Thyroid gland (tissue), 4 donors: Measurements from ENCODE around the gene GLI2. TPM values are rescaled to one million over a fixed set of nuclear protein-coding genes. Genes with fewer than 3 reads are reported as not detected.

Source experiments
- DNase-seq, 2 donors: peaks; one replicate each; pipeline ENCODE4 v3.0.0-alpha.2; 2019
- H3K27ac ChIP-seq, 3 donors: fragments of 200-600 bp; sonication (generic); 1 replicate in 2 of 3; 2 replicates in 1 of 3; pipeline ENCODE4 v1.5.1; 2016 to 2019; ENCODE audit warnings: mild to moderate bottlenecking in 1 of 3, moderate library complexity in 1 of 3
- H3K27me3 ChIP-seq: fragments of 200-600 bp; sonication (generic); one replicate; pipeline ENCODE4 v1.5.1; 2019
- H3K36me3 ChIP-seq, 2 donors: fragments of 200-600 bp; sonication (generic); one replicate each; pipeline ENCODE4 v1.5.1; 2016 to 2019
- H3K4me1 ChIP-seq, 2 donors: fragments of 200-600 bp; sonication (generic); one replicate each; pipeline ENCODE4 v1.5.1; 2017 to 2019
- H3K4me3 ChIP-seq, 3 donors: fragments of 200-600 bp; sonication (generic); replicated peaks in 1 of 3; 1 replicate in 2 of 3; 2 replicates in 1 of 3; pipeline ENCODE4 v1.5.1; 2016; ENCODE audit warnings: mild to moderate bottlenecking in 1 of 3
- H3K9me3 ChIP-seq: fragments of 200-600 bp; sonication (generic); one replicate; pipeline ENCODE4 v1.5.1; 2017
- CTCF ChIP-seq, 6 experiments: fragments of 200-600 bp in 3 of 6; fragments of 450-650 bp in 3 of 6; sonication (generic) in 3 of 6; IDR thresholded peaks; one replicate each; pipeline ENCODE4 v1.5.1; 2016 to 2019; ENCODE audit warnings: antibody characterized with exemption in 6 of 6, mild to moderate bottlenecking in 2 of 6, inconsistent platforms in 1 of 6, moderate library complexity in 1 of 6
- POLR2A ChIP-seq, 2 donors: fragments of 450-650 bp; IDR thresholded peaks; one replicate each; pipeline ENCODE4 v1.6.1; 2017; ENCODE audit warnings: antibody characterized with exemption in 2 of 2, mild to moderate bottlenecking in 2 of 2, moderate library complexity in 1 of 2
- WGBS, 2 donors: methylation state at CpG; one replicate each; pipeline ENCODE4 v1.1.5; 2017; 5-methylcytosine and 5-hydroxymethylcytosine counted together
- intact Hi-C: fragments of 100-400 bp; cut with DNase I; formaldehyde crosslinking; loops from one replicate; pipeline ENCODE4 v1.15.1; 2023
- total RNA-seq, 4 donors: library from RNA; depleted of rRNA; stranded (reverse); fragments of >200 nt; gene quantifications; one replicate each; pipeline ENCODE4 v1.2.3, GENCODE V29; 2016

Gene GLI2
- total RNA-seq, 4 donors from 2014 or later = 1.1 to 1.4 (median 1.3) TPM

GRCh38 chr2:120734930-120735651 is 577 bp upstream of the GLI2 start:
- intact Hi-C loops = no loop called here
- WGBS, 2 donors = 9 to 19% methylated on average over 10 to 17 of the region's 40 CpGs
- peaks cover 20 to 31% of the 10 kb centered on the region in 2 donors for H3K4me1 ChIP-seq
- no peaks in the 10 kb centered on the region for H3K27me3 ChIP-seq
- H3K4me3 ChIP-seq = peak overlapping the region in 1 of 3 donors; percentile 27
- no peaks in the 10 kb centered on the region for H3K36me3 ChIP-seq
- TF ChIP-seq POLR2A (IDR thresholded peaks at IDR 0.05) (no peak), CTCF (IDR thresholded peaks at IDR 0.05) (no peak)
- peak overlapping the region in 2 of 3 donors; percentile 30 to 53 for H3K27ac ChIP-seq
- no peak for DNase-seq
- H3K9me3 ChIP-seq = no peaks in the 10 kb centered on the region

- peaks cover 20 to 31% of the 10 kb centered on the region in 2 donors for H3K4me1 ChIP-seq
- H3K36me3 ChIP-seq = no peaks in the 10 kb centered on the region
- H3K27me3 ChIP-seq = no peaks in the 10 kb centered on the region
- no peak for TF ChIP-seq CTCF (IDR thresholded peaks at IDR 0.05)
- TF ChIP-seq POLR2A (IDR thresholded peaks at IDR 0.05) = no peak
- peak overlapping the region; percentile 40 to 65 (median 56) for H3K27ac ChIP-seq
- peak overlapping the region in 2 of 3 donors; percentile 20 to 27 for H3K4me3 ChIP-seq
- intact Hi-C loops = no loop called here
- WGBS, 2 donors = 0% methylated on average over 8 of the region's 38 CpGs; no CpG with 5 or more reads in 1 of the 2 donors
- no peak for DNase-seq
- H3K9me3 ChIP-seq = no peaks in the 10 kb centered on the region
These were observed 545 bp downstream of the GLI2 start for GRCh38 chr2:120736202-120736623.

- TF ChIP-seq CTCF (IDR thresholded peaks at IDR 0.05) = no peak
- no peak for TF ChIP-seq POLR2A (IDR thresholded peaks at IDR 0.05)
- WGBS, 2 donors = 2% methylated on average over 30 to 35 of the region's 48 CpGs
- peaks cover 22 to 35% of the 10 kb centered on the region in 2 donors for H3K4me1 ChIP-seq
- no peaks in the 10 kb centered on the region for H3K9me3 ChIP-seq
- H3K27ac ChIP-seq = peak overlapping the region; percentile 40 to 65 (median 56)
- H3K4me3 ChIP-seq = peak overlapping the region in 1 of 3 donors; percentile 27
- H3K36me3 ChIP-seq = no peaks in the 10 kb centered on the region
- DNase-seq = peak; percentile 24 to 40
- no peaks in the 10 kb centered on the region for H3K27me3 ChIP-seq
- intact Hi-C loops = no loop called here
These were observed 1.1 kb downstream of the GLI2 start for GRCh38 chr2:120736624-120737339.

GRCh38 chr2:120737340-120738101 is 1.9 kb downstream of the GLI2 start:
- Histone ChIP-seq H3K4me1 (peaks cover 25 to 40% of the 10 kb centered on the region in 2 donors), H3K4me3 (peak overlapping the region in 1 of 3 donors; percentile 27), H3K27ac (peak overlapping the region in 2 of 3 donors; percentile 10 to 65), H3K27me3 (no peaks in the 10 kb centered on the region), H3K36me3 (no peaks in the 10 kb centered on the region), H3K9me3 (no peaks in the 10 kb centered on the region)
- intact Hi-C loops = no loop called here
- WGBS, 2 donors = 3 to 6% methylated on average over 22 to 35 of the region's 37 CpGs
- no peak for TF ChIP-seq POLR2A (IDR thresholded peaks at IDR 0.05)
- TF ChIP-seq CTCF (IDR thresholded peaks at IDR 0.05) = no peak
- DNase-seq = peak; percentile 36 to 48
